ENCODE data around the gene NCMAP.
"Not testable (repeated sequence)": the region's sequence is repeated elsewhere in the genome, so short reads cannot be mapped to it uniquely, and the experiment has no call there.

Gene NCMAP

DNA sequence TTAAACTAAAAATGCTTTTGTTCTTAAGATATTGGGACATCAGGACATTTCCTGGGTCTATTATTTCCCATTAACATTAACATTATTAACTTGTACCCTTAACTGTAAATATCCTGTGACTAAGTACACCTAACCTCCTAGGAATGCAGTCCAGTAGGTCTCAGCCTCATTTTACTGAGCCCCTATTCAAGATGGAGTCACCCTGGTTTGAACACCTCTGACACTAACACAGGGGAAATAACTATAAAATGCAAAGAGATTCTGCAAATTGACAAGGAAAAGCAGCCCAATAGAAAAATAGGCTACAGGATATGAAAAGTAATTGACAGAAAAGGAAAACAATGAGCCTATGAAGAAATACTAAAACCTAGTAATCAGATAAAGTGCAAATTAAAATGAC is 11.6 kb upstream of the NCMAP start:
- no peak for DNase-seq (ENCODE audit: low spot score)
- POLR2A ChIA-PET (ENCODE audit: low non-redundant PET), result no interaction called here

DNA sequence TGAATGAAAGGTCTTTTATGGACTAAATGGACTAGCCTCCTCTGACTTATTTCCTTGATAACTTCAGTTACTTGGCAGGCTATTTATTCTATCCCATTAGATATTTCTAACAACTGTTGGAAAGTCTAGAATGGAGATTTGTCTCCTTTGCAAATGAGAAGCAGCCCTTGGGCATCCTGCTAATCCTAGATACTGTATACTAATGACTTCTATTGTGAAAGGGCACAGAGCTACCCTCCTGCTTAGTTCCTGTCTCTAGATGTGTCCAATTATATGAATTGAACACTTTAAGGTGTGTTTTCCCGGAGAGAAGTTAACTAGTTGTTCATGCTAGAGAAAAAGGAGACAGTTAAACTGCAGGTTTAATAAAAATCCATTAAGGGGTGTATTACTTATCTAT is 10.2 kb upstream of the NCMAP start:
- DNase-seq (ENCODE audit: low spot score), result no peak
- ChIA-PET POLR2A (ENCODE audit: low non-redundant PET) (no interaction called here), CTCF (interaction anchor here (0.9 kb wide), 1 partner anchor 18 kb away, joined by 3 read pairs; no protein-coding TSS in a partner anchor)
- no peak overlapping the region for H3K27ac ChIP-seq
- no peak for TF ChIP-seq CTCF (conservative IDR thresholded peaks at IDR 0.05; ENCODE audit: low read depth)

More for the DNA sequence above, 11.6 kb upstream of the NCMAP start:
- CTCF ChIA-PET, result interaction anchor here (0.5 kb wide), 1 partner anchor 93 kb away, joined by 3 read pairs; no protein-coding TSS in a partner anchor
- no peak for TF ChIP-seq CTCF (conservative IDR thresholded peaks at IDR 0.05; ENCODE audit: low read depth)
- H3K27ac ChIP-seq, result no peak overlapping the region

DNA sequence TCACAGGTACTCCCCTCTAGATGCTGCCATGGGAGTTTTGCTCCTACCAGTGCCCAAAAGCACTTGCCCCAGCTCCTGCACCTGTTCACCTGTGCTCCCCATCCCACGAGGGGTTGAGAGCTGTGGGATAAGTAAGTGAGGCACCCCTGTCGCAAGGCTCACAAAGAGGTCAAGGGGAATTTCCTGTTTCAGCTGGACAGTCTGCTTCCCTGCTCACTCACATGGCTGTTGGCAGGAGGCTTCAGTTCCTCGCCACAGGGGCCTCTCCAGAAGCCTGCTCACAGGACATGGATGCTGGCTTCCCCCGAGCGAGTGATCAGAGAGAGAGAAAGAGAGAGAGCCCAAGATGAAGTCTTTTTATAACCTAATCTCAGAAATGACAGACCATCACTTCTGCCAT is 8.7 kb upstream of the NCMAP start:
- H3K27ac ChIP-seq, result no peak overlapping the region
- CTCF ChIA-PET, result interaction anchor here (0.6 kb wide), 1 partner anchor 38 kb away, joined by 4 read pairs; no protein-coding TSS in a partner anchor
- TF ChIP-seq CTCF (conservative IDR thresholded peaks at IDR 0.05; ENCODE audit: low read depth), result no peak
- POLR2A ChIA-PET (ENCODE audit: low non-redundant PET), result no interaction called here
- no peak for DNase-seq (ENCODE audit: low spot score)

- H3K27ac ChIP-seq, result no peak overlapping the region
- ChIA-PET POLR2A (ENCODE audit: low non-redundant PET) (no interaction called here), CTCF (interaction anchor here (0.6 to 1.1 kb wide), 2 partner anchors 33 to 38 kb away, joined by 3 to 4 read pairs; no protein-coding TSS in a partner anchor)
- TF ChIP-seq CTCF (conservative IDR thresholded peaks at IDR 0.05; ENCODE audit: low read depth), result no peak
- DNase-seq (ENCODE audit: low spot score), result no peak
These were observed 7.8 kb upstream of the NCMAP start for GRCh38 chr1:24548070-24548469.

DNA sequence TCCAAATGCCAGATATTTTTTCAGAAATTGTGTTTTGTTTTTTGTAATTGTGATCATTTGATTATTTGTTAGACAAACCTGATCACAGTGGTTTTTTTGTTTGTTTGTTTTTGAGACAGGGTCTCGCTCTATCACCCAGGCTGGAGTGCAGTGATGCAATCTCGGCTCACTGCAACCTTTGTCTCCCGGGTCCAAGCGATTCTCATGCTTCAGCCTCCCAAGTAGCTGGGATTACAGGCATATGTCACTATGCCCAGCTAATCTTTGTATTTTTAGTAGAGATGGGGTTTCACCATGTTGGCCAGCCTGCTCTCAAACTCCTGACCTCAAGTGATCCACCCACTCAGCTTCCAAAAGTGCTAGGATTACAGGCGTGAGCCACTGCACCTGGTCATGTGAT is 6.7 kb upstream of the NCMAP start:
- CTCF ChIA-PET; H3K27ac ChIP-seq; POLR2A ChIA-PET (ENCODE audit: low non-redundant PET); DNase-seq (ENCODE audit: low spot score): not testable (repeated sequence)

DNA sequence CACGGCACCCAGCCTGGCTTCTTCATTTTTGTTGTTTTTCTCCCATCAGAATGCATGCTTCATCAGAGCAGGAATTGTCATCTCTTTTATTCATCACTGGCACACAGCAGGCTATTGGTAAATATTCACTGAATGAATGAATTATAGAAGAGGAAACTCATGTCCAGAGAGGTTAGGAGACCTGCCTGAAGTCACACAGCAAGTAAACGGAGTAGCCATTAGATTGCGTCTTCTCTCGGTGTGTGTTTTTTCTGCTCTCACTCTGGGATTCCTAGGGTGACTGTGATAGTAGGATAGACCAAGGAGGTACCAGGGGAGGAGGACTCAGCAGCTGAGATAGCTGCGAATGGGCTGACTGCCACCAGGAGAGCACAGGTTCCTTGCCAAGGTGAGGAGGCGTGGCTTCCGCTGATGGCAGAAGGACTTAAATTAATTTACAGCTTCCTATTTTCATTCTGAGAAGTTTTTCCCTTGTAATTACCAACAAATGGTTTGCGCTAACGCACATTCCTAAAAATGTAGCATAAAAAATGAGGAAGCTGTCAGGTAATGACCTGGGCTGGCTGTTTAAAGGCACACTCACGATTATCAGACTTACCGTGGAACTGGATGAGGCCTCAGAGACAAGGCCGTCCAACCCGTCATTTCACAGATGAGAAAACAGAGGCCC is 4.5 kb upstream of the NCMAP start:
- ChIA-PET CTCF (no interaction called here), POLR2A (ENCODE audit: low non-redundant PET) (no interaction called here)
- TF ChIP-seq CTCF (conservative IDR thresholded peaks at IDR 0.05; ENCODE audit: low read depth), result no peak
- H3K27ac ChIP-seq, result no peak overlapping the region
- no peak for DNase-seq (ENCODE audit: low spot score)

- ChIA-PET CTCF (no interaction called here), POLR2A (ENCODE audit: low non-redundant PET) (no interaction called here)
- no peak overlapping the region for H3K27ac ChIP-seq
- DNase-seq (ENCODE audit: low spot score), result no peak
- TF ChIP-seq CTCF (conservative IDR thresholded peaks at IDR 0.05; ENCODE audit: low read depth), result no peak
These were observed 3.8 kb upstream of the NCMAP start for GRCh38 chr1:24551960-24552571.
